GM21737 (cell line): ENCODE results near the gene TAS2R5.
"Not testable (repeated sequence)": the region's sequence is repeated elsewhere in the genome, so short reads cannot be mapped to it uniquely, and the experiment has no call there.

Experiments used
- ATAC-seq: cut with Tn5 transposase; IDR thresholded peaks from one replicate; pipeline ENCODE4 v1.9.1; 2021; ENCODE audit warnings: mild to moderate bottlenecking, moderate library complexity; ENCODE audit not compliant: unreplicated experiment

Gene TAS2R5, protein sequence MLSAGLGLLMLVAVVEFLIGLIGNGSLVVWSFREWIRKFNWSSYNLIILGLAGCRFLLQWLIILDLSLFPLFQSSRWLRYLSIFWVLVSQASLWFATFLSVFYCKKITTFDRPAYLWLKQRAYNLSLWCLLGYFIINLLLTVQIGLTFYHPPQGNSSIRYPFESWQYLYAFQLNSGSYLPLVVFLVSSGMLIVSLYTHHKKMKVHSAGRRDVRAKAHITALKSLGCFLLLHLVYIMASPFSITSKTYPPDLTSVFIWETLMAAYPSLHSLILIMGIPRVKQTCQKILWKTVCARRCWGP

DNA sequence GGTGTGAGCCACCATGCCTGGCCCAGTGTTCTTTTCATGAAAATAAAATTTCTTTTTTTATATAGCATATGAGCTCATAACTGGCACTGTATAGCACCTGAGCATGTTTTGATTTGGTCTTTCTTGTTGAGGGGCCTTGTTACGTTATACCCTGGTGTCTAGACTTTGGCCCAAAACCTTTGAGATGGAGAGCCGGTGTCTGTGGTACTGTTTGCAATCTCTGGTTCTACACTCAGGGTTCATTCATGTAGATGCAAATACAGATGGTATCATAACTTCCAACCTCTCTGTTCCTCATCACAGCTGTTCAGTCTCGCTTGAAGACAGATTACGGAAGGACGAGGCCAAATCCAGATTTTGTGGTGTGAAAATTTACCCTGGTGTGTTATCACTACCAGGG is at the start of gene TAS2R5:
Gene TAS2R5 (plus strand): TSS at position 301 of the 400 bp plus-strand sequence. CDS start 145 bp downstream, outside the sequence.
- no peak for ATAC-seq

DNA sequence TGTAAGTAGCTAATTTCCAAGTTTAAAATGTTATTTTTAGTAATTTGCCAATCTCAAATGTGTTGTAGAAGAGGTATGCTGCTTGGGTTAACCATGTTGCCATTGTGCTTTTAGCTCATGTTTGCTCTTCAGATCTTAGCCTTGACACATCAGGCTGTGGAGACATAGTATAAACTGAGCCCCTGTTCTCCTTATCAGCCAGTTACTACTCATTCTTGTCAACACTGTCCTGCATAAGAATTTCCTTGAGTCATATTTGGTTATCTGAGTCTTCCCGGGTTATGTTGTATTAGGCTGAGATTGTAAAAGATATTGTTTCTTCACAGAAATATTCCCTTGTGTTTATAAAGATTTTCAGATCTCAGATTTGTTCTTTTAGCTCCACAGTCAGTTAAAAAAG is 47.8 kb upstream of the TAS2R5 start:
- no peak for ATAC-seq

DNA sequence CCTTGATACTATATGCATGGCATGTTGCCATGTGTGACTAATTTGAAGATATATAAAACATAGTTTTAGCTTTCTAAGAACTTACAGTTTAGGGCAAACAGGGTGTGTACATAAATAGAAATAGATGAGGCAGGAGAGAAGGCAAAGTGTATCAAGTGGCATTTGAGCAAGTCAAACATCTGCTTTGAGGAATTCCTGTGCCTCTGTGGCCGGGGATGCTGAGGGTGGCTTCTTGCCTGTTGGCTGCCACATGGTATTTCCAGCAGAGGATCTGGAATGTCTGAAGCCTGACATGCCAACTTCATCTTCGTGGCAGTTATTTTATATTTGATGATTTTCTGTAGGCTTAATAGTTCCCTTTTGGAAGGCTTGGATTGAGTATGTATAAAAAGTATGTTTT is 45.9 kb upstream of the TAS2R5 start:
- no peak for ATAC-seq

DNA sequence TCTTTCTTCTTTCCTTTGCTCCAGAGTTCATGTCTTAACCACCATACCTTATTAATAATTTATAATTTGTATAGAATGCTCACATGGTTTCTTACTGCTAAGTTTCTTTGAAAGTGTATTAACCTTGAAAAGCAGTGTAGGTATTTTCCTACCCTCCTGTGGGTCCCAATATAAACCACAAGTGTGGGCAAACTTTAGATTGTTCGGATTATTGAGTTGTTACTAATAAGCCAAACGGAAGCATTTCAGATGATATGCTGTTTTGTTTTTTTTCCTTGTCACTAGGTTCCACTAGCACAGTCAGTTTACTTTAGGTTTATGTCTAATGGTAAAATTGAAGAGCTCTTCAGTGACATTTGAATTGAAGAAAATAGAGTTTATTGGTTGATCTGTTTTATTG is 41.6 kb upstream of the TAS2R5 start:
- no peak for ATAC-seq

DNA sequence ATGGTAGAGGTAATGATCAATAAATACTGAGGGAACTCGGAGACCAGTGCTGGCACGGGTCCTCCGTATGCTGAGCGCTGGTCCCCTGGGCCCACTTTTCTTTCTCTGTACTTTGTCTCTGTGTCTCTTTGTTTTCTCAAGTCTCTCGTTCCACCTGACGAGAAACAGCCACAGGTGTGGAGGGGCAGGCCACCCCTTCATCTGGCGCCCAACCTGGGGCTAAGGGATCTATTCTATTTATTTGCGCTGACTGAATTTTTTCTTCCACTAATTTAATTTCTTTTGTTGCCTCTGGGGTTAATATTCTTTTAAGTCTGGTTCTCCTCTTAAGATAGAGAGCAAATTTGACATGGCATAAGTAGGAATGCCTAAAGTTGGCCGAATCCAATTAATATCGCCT is 38.1 kb upstream of the TAS2R5 start:
- not testable (repeated sequence) for ATAC-seq

DNA sequence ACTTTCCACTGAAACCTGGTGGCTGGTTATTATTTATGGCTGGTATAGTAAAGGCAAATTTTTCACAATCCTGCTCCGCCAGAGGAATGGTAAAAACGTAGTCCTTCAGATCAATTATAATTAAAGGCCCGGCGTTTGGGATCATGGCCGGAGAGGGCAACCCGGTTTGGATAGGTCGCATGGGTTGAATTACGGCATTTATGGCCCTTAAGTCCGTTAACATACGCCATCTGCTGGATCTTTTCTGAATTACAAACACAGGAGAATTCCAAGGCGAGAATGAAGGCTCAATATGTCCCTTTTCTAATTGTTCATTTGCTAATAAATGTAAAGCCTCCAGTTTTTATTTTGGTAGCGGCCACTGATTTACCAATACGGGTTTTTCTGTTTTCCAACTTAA is 37.4 kb upstream of the TAS2R5 start:
- no peak for ATAC-seq

DNA sequence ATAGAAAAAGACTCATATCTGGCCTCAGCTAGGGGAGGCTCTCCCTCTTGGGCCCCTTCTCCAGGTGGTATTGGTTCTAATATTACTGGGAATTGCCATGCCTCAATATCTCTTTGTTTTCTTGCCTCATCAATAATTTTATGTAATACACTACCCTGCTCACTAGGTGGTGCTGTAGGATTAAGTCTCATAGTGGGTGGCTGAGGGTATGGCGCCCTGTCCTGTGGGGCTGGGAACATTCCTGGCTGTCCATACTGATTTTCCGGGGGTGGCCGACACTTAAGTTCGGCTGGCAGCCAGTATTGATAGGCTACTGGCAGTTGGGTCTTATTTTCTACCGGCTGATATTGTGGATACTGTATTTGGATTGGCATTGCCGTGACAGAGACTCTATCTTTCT is 35.1 kb upstream of the TAS2R5 start:
- no peak for ATAC-seq

DNA sequence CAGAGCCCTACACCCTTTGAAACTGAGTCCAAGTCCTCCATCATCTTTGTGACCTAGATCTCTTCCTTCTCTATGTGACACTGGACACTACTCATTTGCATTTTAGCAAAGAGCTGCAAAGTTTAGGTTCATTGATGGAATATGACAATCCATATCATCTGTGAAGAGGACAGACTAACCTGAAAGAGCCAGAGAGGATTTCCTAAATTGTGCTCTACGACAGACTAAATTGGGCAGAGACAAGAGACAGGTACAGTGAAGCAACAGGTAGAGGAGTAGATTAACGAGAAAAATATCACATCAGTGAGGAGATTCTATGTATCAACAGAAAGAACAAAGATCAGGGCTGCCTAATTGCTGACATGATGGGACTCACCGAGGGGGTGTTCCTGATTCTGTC is 26.2 kb upstream of the TAS2R5 start, which contains the start of gene TAS2R3:
Gene TAS2R3 (plus strand): TSS at position 301 of the 400 bp plus-strand sequence. CDS start 62 bp downstream, at position 363.
- no peak for ATAC-seq

DNA sequence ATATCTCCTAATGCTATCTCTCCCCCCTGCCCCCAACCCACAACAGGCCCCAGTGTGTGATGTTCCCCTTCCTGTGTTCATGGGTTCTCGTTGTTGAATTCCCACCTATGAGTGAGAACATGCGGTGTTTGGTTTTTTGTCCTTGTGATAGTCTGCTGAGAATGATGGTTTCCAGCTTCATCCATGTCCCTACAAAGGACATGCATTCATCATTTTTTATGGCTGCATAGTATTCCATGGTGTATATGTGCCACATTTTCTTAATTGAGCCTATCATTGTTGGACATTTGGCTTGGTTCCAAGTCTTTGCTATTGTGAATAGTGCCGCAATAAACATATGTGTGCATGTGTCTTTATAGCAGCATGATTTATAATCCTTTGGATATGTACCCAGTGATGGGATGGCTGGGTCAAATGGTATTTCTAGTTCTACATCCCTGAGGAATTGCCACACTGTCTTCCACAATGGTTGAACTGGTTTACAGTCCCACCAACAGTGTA is 19.9 kb upstream of the TAS2R5 start:
- ATAC-seq = not testable (repeated sequence)

DNA sequence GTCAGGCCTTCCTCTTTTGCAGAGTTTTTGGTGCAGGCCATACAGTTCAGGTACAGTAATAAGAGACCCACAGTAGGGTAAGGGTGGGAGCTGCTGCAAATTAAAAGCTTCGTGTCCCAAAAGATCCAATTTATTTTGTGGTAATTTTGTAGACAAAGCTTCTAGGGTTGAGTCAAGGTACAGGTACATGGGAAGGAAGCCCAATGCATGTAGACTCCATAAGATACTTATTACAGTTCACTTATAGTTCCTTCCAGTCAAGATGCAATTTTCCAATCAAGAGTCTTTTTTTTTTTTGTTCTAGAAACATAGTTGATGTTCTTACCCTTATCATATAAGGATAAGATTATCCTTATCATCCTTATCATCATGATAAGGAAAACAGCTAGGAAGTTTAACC is 13.6 kb upstream of the TAS2R5 start, which contains the start of gene TAS2R4:
Gene TAS2R4 (plus strand): TSS at position 301 of the 400 bp plus-strand sequence. CDS start 1,815 bp downstream, outside the sequence.
- no peak for ATAC-seq

DNA sequence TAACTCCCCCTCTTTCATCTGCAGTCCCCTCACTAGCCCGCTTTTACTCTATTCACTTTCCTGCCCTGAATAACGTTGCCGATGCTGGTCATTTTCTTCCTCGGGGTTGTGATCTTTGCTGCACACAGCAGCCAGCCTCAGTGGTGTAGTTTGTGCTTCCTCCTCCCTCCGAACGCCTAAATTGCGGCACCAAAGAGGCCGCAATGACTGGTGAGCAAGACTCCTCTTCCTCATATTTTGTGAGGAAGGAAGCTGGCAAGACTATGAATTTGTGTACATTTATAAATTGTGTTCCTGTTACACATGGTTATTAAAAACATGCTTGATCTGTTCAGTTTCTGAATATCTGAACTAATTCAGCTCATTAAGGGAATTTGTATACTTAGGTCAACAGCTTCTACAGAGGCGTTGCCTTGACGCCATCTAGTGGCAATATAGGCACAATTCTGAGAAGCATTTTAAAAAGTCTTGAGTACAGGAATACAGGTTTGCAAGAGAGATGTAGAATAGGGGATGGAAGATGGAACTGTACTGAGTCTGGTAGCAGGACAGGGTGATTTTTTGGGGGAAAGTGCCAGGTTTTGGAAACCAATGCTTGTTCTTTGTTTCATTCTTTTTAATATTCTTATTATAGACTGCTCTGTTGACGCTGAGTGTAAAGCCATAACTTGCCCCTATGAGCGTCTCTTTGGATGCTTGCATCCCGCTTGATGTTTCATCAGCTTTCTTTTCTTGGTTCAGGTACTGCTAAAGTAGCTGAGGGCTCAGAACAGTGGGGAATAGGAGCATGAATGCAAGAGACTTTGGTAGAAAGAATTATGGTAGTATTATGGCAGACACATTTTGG is 4.1 kb upstream of the TAS2R5 start:
- no peak for ATAC-seq

DNA sequence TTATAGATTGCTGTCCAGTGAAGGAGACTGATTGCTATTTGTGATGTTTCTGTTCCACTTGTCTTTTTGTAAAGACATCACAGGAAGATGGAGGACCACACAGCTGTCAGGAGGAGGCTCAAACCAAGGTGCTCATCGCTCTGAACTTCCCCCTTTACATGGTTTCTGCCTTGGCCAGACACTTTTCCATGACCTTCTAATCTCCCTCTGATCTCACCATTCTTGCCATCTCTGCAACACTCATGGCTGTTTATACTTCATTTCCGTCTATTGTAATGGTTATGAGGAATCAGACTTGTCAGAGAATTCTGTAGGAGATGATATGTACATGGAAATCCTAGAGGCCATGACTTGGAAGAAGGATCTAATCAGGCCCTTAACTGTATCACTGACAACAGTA is 1.7 kb upstream of the TAS2R5 start:
- ATAC-seq = no peak

DNA sequence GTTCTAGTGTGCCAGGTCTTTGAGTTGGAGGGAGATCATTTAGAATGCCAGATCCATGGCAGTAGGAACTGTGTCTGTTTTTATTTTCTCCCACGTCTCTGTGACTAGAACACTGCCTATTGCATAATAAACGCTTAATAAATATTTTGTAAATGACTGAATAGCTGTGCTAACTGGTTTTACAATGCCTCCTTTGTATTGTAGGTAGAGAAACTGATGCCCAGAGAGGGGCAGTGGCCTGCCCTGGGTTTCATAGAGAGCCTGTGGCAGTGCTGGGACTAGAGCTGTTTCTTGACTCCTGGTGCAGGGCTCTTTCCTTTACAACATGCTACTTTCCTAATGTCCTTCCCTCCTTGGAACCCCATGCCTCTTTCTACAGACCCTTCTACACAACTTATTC is 2.5 kb downstream of the TAS2R5 start:
- no peak for ATAC-seq

DNA sequence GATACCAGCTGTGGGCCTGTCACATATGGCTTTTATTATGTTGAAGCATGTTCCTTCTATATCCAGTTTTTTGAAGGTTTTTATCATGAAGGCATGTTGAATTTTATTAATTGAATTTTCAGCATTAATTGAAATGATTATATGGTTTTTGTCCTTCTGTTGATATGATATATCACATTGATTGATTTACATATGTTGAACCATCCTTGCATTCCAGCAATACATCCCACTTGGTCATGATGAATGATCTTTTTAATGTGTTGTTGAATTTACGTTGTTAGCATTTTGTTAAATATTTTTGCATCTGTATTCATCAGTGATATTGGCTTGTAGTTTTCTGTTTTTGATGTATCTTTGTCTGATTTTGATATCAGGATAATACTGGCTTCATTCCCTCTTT is 30.1 kb downstream of the TAS2R5 start:
- ATAC-seq = no peak

DNA sequence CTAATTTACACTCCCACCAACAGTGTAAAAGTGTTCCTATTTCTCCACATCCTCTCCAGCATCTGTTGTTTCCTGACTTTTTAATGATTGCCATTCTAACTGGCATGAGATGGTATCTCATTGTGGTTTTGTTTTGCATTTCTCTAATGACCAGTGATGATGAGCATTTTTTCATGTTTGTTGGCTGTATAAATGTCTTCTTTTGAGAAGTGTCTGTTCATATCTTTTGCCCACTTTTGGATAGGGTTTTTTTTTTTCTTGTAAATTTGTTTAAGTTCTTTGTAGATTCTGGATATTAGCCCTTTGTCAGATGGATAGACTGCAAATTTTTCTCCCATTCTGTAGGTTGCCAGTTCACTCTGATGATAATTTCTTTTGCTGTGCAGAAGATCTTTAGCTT is 32.4 kb downstream of the TAS2R5 start:
- ATAC-seq = not testable (repeated sequence)

DNA sequence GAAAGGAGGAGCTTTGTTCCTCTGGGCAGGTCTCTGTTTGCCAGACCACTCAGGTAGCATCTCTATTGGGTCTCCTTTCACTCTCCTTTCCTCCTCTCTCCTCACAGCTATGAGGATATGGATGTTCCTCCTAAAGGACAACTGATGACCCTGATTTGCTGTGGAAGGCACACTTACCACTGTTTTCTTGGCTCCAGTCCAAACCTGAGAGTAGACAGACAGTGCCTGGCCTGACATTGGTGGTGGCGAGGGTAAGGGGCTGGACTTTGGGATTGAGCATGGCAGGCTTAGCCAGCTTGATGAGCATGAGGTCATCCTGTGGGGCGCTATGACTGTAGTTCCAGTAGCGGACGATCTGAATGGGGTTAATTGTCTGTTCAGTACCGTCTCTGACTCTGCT is 47.7 kb downstream of the TAS2R5 start:
- no peak for ATAC-seq

DNA sequence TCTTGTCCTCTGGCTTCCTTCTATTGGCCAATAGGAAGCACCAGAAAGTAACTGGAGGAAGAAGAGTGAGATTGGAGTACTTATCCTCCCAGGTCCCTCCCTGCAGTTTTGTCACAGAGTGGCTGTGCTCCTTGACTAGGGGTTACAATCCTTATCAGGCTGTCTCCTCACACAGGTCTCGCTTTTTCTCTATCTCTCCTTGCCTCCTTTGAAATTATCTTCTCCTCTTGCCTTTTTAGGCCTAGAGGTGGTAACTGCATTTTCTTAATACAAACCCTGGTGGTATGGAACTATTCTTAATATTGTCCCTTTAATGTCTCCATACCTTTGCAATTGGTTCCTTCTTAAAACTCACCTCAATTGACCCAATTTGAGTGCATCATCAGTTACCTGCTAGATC is 48.6 kb downstream of the TAS2R5 start:
- no peak for ATAC-seq

DNA sequence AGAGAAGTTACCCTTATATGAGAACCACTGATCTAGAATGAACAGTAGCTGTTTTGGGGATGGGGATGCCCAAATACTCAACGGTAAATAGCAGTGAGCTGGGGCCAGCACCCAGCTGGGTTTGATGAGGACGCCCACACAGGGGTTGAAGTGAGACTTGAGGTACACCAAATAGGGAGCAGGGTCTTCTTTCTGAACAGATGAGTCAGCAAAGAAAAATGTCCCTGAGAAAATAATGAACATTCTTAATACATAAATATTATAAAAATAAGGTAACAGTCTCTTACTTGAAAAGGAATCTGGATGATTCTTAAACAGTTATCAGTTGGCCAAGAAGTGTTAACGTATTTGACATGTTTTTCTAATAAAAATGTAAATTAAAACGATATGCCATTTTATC is 49.2 kb downstream of the TAS2R5 start:
- ATAC-seq = no peak

DNA sequence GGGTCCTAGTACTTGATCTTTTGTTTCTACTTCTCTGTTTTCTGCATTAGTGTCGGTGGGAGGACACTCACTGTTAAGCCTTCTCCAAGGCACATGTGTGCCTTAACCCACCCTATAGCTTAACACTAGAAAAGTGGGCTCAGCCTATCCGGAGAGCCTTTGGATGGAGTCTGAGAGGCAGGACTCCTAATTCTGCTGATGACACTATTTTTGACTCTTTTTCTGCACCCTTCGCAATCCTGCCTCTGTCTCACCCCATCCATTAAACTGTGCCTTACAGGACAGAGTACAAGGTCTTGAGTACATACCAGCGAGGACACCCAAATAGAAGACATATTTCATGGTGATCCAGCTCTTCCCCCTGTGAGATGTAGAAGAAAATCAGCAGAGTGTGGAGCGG is 50.7 kb downstream of the TAS2R5 start:
- ATAC-seq = no peak
